Midbrain (tissue), 1 donor: ENCODE results near the gene RNASE12.
A peak's percentile ranks its signal among the peaks of the same experiment; 100 is the strongest.
"Not testable (repeated sequence)": the region's sequence is repeated elsewhere in the genome, so short reads cannot be mapped to it uniquely, and the experiment has no call there.

Experiments
- DNase-seq: peaks from one replicate; lab custom pipeline; 2025; lab: John Stamatoyannopoulos, UW

RNASE12 gene

DNA sequence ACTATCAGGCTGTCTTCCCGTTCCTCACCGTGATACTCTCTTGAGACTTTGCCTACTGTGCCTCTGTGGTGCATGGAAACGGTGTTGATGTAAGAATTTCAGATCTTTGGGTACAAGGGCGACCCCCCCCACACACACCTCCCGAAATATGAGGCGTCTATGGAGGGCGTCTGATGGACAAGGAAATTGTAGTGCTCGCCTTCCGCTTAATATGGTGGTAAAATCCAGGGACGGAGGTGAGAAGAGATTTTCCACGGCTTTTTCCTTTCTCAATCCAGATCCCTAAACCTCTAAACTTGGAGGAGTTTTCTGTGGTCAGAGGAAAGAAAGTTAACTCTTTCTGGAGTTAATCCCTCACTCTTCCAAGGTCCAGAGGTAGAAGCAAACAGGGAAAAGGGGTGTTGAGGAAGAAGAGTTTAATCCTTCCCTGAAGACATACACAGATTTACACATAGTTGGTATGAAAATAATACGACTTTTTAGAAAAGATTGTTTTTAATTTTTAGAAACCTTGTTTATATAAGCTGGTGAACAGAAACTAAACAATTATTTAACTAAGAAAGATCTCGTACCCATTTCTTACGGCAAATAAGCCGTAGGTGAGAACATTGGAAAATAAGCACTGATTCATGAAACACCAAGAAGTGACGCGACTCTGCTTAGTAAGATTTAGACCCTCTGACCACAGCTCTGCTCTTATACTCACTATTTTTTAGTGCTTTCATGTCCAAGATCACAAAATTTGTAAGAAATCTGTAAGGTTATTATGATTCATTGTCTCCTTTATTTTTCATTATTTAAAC is 23.1 kb upstream of the RNASE12 start:
- DNase-seq = no peak

GRCh38 chr14:20613094-20614037 is 22.2 kb upstream of the RNASE12 start:
- peak; percentile 91 for DNase-seq

- DNase-seq = no peak
Observed at GRCh38 chr14:20612403-20612802, 21.2 kb upstream of the RNASE12 start.

DNA sequence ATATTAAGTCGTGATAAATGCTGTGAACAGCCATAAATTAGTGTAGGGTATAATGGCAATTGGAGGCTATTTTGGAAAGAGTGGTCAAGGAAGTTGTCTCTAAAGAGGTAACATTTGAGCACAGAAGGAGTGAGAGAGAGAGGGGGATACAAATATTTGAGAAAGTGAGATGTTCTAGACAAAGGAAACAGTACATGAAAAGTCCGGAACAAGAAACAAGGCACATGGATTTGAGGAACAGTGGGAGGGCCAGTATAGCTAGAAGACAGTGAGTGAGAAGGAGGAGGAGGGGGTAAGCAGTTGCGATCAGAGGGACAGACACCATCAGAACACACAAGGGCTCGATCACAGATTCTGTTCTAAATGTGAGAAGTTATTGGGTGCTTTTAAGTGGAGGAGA is 20.1 kb upstream of the RNASE12 start:
- DNase-seq = no peak

DNA sequence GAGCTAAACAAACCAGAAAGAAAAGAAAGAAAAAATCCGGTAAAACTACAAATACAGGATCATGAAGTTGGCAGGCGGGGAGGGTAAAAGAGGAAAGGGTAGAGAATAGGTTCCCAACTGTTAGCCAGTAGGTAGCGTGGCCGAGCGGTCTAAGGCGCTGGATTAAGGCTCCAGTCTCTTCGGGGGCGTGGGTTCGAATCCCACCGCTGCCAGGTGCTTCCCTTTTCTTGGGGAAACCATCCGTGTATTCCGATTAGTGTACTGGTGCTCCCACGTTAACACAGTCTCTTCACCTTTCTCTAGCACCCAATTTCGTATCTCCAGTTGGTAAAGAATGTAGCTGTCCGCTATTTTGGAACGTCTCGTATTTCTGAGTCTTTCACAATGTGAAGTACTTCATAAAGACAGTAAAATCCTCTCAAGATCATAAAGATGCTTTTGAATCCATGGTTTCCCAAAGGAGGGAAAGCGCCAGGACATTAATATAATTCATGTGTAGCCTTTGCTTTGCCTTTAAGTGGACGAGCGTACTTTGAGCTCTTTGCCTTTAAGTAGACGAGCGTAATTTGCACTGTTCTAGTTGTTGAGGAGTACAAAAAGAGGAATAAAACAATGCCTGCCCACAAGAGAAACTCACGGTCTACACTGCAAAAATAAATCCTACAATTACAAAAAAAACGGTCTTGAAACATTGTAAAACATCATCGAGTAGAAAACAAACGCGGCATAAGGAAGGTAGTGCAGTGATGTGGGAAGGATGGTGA is 19.0 kb upstream of the RNASE12 start:
- DNase-seq = peak; percentile 77

DNA sequence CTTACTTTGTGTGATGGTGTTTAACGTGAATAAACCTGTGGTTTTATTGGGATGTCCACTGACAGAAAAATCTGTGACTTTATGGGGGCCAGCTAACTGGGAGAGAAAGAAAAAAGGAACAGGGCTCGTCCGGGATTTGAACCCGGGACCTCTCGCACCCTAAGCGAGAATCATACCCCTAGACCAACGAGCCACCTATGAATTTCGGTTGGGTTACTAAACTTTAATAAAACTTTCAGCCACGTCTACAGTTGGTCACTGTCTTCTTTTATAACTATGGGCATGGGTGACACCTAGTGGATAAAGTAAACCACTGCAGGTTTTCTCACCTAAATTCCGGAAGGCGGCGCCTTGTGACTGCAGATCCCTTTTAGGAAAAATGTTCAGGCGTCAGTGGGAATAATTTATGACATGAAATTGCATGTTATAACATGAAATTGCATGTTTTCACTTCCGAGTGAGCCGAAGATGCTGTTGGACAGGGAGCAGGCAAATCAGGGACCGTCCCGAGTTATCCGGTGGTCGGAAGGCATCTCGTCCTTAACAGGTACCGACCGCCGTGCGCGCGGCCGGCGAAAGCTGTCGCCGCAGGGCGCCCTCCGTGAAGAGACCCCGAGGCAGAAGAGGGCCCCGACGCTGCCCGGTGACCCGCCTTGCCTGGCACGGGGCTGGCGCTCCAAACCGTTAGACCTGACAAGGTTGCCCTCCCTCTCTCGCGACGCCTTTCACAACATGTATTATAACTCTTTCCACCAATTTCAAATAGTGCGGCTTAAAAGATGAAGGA is 18.2 kb upstream of the RNASE12 start:
- DNase-seq = peak; percentile 87

DNA sequence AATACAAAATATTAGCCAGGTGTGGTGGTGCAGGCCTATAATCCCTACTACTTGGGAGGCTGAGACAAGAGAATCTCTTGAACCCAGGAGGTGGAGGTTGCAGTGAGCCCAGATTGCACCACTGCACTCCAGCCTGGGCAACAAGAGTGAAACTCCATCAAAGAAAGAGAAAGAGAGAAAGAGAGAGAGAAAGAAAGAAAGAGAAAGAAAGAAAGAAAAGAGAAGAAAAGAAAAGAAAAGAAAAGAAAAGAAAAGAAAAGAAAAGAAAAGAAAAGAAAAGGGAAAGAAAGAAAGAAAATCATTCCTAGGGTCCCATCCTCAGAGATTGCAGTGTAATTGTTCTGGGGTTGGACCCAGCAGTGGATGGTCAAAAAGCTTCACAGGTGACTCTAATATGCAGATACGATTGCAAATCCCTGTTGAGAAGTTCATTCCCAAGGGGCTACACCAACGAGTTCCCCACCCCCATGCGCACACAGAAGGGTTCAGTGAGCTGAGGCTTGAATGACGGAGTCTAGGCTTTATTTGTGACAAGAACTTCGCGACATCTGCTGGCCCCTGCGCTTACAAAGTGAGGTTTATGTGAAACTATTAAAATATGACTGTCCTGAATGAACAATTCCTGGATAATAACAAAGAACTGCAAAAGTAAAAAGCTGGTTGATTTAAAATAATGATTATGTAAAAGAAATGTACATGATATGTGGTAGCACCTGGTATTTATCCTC is 17.4 kb upstream of the RNASE12 start:
- no peak for DNase-seq

- no peak for DNase-seq
Observed at GRCh38 chr14:20607617-20608016, 16.4 kb upstream of the RNASE12 start.

- DNase-seq = no peak
Observed at GRCh38 chr14:20606902-20607242, 15.7 kb upstream of the RNASE12 start.

GRCh38 chr14:20606190-20606901 is 15.2 kb upstream of the RNASE12 start:
- DNase-seq = no peak

DNA sequence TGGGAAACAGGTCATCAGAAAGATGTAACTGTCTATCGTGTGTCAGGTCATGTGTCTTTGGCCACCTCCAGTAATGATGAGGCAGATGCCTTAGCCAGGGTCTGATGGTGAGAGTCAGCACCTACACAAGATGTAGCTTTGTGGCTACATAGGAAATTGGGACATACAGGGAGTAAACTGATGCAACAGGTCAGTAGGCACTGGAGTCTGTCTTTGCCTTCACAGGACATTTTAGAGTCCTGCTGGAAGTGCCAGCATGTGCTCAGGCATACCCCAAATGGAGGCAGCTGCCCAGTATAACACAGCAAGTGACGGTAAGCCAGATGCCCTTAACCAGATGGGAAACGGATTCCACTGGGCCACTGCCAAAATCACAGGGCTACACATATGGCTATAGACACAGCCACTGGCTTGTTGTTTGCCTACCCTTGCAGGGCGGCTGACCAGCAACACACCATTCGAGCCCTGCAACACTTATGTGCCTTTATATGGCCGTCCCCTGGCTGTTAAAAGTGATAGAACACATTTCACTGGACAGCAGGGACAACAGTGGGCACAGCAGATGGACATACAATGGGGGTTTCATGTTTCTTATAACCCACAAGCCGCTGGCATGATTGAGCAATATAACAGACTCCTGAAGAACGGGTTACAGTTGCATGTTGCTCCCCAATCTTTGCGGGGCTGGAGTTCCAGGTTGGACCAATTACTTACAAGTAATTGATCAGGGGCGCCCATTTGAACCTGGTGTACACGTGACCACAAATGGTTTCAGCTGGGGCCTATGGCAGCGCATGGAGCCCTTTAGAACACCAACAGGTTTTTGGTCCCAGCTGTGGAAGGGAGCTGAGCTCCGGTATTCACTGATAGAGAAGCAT is 12.9 kb upstream of the RNASE12 start:
- DNase-seq = no peak

DNA sequence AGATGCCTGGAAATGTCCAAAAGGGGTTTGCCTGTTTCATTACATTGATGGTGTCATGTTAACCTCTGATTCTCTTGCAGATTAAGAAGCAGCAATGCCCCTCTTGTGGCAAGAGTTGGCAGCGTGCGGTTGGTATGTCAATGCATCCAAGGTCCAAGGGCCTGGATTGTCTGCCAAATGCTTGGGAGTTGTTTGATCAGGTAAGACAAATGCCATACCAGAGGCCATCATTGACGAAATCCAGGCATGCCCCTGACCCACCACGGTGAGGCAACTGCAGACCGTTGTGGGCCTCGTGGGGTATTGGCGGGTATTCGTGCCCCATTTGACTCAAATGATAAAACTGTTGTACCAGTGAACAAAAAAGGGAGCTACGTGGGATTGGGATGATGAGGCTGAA is 11.4 kb upstream of the RNASE12 start:
- DNase-seq = no peak

DNA sequence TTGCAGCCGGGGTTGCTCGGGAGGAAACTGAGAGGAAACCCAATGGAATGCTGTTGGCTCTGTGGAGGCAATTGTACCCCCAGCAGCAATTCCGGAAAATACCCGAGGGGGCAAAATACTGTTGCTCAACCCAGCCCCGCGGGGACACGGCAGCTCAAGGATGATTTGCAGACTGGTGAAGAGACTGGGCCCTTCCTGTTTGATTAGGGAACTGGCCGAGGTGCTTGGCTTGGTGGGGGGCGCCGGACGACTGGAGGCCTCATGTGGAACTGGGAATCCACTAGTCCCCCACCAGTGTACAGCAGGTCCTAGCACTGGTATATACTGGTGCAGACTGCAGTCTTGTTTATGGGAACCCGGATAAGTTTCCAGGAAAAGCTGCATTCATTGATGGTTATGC is 10.3 kb upstream of the RNASE12 start:
- DNase-seq = no peak

- DNase-seq = no peak
Observed at GRCh38 chr14:20597108-20597507, 5.9 kb upstream of the RNASE12 start.

GRCh38 chr14:20595726-20596125 is 4.5 kb upstream of the RNASE12 start:
- not testable (repeated sequence) for DNase-seq

DNA sequence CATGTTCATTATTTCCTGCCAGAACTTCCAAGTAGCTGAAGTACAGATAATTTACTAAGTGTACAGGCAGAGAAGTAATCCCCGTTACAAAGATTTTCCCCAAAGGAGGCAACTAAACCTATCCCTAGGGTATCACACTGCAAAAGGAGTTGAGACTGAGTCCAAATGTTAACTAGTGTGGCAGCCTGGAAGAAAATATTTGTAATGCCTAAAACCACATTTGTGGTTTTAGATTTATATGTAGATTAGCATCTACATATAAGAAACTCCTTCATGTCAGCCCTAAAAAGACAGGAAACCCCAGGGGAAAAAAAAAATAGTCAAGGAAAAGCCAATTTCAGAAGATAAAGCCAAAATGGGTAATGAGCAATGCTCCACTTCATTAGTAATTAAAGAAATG is 1.4 kb upstream of the RNASE12 start:
- no peak for DNase-seq

GRCh38 chr14:20587489-20588154 is 3.6 kb downstream of the RNASE12 start, which contains the start of gene RNASE11:
RNASE11 (minus strand) TSS chr14:20588001.
- DNase-seq = no peak

- DNase-seq = no peak
Observed at GRCh38 chr14:20583908-20584307, 7.3 kb downstream of the RNASE12 start.

DNA sequence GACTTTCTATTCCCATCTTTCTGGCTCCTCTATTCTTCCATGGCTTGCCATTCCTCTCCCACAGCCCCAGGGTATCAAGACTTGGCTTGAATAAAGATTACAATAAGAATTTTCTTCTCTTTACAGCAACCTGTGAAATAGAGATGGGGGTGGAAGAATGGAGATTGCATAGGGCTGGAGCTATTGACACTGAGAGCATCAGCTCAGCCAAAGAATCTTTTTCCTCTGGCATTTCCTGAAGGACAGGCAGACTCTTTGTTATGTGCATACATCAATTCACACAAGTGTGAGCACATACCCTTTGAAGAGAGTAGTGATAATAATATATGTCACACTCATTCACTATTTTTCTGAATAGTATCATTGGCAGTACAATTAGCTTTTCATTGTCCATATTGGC is 8.0 kb downstream of the RNASE12 start:
- DNase-seq = no peak
